ENCODE measurements around the gene ZFP69. TPM values are rescaled to one million over a fixed set of nuclear protein-coding genes. Genes with fewer than 3 reads are reported as not detected.
A peak's percentile ranks its signal among the peaks of the same experiment; 100 is the strongest.

The ZFP69 gene
- total RNA-seq, 1 experiment from 2014 or later = 4.4 TPM

- peak; percentile 80 for DNase-seq (ENCODE audit: low read depth)
These were observed 31.6 kb downstream of the ZFP69 start, which contains the start of gene EXO5 for GRCh38 chr1:40508375-40509341. Gene EXO5, plus strand, starts transcription at chr1:40508767. Its CDS starts 5,778 bp downstream, at chr1:40514545.

- no peak for DNase-seq (ENCODE audit: low read depth)
These were observed 42.4 kb downstream of the ZFP69 start for GRCh38 chr1:40519517-40519916.

- DNase-seq (ENCODE audit: low read depth) = peak; percentile 35
These were observed 53.8 kb downstream of the ZFP69 start for GRCh38 chr1:40530735-40531380.

- DNase-seq (ENCODE audit: low read depth) = peak; percentile 98
These were observed 54.4 kb downstream of the ZFP69 start, which contains the start of gene ZNF684 for GRCh38 chr1:40531381-40532061. Gene ZNF684, plus strand, starts transcription at chr1:40531637. Its CDS starts 1,530 bp downstream, at chr1:40533167.

GRCh38 chr1:40532062-40532389, 54.9 kb downstream of the ZFP69 start:
- no peak for DNase-seq (ENCODE audit: low read depth)

GRCh38 chr1:40532844-40533424, 55.8 kb downstream of the ZFP69 start:
- peak; percentile 65 for DNase-seq (ENCODE audit: low read depth)

GRCh38 chr1:40534589-40534988, 57.5 kb downstream of the ZFP69 start:
- no peak for DNase-seq (ENCODE audit: low read depth)

- no peak for DNase-seq (ENCODE audit: low read depth)
These were observed 58.6 kb downstream of the ZFP69 start for GRCh38 chr1:40535732-40536131.

GRCh38 chr1:40539338-40539737, 62.2 kb downstream of the ZFP69 start:
- DNase-seq (ENCODE audit: low read depth) = no peak

Other genes starting within 250 kb of the ZFP69 start
- gene TMCO2, start 229.4 kb upstream of the ZFP69 start, total RNA-seq (2014; rRNA removed; shearing (Covaris generic)) = not detected in 2 replicates
- 88.3 and 109 TPM in 2 replicates for gene ZMPSTE24, start 219.1 kb upstream of the ZFP69 start, total RNA-seq (2014; rRNA removed; shearing (Covaris generic))
- gene COL9A2, start 160.0 kb upstream of the ZFP69 start, total RNA-seq (2014; rRNA removed; shearing (Covaris generic)) = 2.8 and 11.1 TPM in 2 replicates
- 33.1 and 35.4 TPM in 2 replicates for gene SMAP2, start 103.6 kb upstream of the ZFP69 start, total RNA-seq (2014; rRNA removed; shearing (Covaris generic))
- 2.2 and 2.5 TPM in 2 replicates for gene ZFP69B, start 26.8 kb upstream of the ZFP69 start, total RNA-seq (2014; rRNA removed; shearing (Covaris generic))
- 13.8 and 15.9 TPM in 2 replicates for gene EXO5, start 31.5 kb downstream of the ZFP69 start, total RNA-seq (2014; rRNA removed; shearing (Covaris generic))
- 6.6 and 7.4 TPM in 2 replicates for gene ZNF684, start 54.3 kb downstream of the ZFP69 start, total RNA-seq (2014; rRNA removed; shearing (Covaris generic))
- 0.64 and 1.6 TPM in 2 replicates for gene RIMS3, start 188.4 kb downstream of the ZFP69 start, total RNA-seq (2014; rRNA removed; shearing (Covaris generic))
- 24.9 and 38.1 TPM in 2 replicates for gene NFYC, start 214.4 kb downstream of the ZFP69 start, total RNA-seq (2014; rRNA removed; shearing (Covaris generic))

All from M059J (cell line).